GM19397 (cell line): Measurements from ENCODE around the gene SLC7A6OS.

Experiments used
- ATAC-seq: cut with Tn5 transposase; IDR thresholded peaks from one replicate; pipeline ENCODE4 v1.9.1; 2021; ENCODE audit warnings: mild to moderate bottlenecking, moderate library complexity; ENCODE audit not compliant: unreplicated experiment

The SLC7A6OS gene

DNA sequence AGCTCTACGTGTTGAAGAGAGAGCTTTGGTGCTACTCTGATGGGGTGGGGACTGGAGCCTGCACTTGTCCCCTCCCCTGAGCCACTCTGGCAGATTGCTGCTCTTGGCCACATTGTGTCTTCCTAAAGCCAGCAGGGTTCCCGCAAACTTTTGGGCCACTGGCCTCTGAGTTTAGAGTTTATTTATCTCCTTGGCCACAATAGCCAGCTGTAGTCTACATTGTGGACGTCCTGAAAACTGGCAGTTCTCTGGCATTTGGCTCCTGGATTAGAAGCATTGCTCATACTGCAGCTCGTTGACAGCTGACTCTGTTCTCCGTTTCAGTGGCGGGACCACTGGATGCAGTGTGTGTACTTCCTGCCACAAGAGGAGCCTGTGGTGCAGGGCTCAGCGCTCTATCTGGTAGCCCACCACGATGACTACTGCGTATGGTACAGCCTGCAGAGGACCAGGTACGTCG is 34.6 kb upstream of the SLC7A6OS start:
- no peak for ATAC-seq

DNA sequence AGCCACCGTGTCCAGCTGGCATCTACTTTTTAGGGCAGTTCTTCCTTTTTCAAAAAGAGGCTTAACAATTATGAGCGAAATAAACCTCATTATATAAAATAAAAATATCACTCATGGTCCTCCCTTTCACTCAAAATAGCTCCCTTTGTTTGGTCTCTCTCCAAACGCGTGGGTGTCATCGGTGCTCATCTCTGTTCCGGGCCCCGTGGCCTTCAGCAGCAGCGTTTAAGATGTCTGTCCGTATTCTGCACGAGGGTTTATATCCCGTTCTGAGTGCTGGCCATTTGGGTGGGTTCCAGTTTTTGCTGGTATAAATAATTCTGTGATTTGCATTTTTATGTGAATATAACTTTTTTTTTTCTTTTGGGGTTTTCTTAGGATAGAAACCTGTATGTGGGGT is 33.5 kb upstream of the SLC7A6OS start:
- no peak for ATAC-seq

DNA sequence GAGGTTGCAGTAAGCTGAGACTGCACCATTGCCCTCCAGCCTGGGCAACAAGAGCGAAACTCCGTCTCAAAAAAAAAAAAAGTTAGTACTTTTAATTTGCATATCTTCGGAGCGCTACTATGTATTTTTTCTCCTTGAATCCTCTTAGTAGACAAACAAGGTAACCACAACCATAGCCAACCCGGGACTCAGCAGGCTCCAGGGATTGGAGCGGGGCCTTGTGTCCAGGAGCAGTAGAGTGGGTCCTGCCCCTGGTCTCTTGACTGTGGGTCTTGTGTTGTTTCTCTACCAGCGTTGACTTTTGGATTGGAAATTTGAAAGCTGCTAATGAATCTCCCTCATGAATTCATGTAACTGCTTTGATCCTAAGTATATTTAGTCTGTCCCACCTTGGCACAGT is 32.4 kb upstream of the SLC7A6OS start:
- no peak for ATAC-seq

DNA sequence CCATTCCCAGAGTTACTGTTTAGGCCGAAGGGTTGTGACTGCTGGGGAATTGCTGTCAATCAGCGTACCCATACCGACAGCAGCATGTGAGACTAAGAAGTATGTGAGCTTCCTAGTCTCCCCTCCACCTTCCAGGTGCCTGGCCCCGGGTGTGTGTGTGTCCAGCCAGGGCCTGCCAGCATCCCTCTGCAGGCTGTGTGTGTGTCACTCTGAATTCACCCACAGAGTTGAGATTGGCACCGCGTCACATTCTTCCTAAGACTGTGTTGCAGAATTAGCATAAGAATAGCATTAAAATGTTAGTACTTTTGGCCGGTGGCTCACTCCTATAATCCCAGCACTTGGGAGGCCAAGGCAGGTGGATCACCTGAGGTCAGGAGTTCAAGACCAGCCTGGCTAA is 31.9 kb upstream of the SLC7A6OS start:
- no peak for ATAC-seq

DNA sequence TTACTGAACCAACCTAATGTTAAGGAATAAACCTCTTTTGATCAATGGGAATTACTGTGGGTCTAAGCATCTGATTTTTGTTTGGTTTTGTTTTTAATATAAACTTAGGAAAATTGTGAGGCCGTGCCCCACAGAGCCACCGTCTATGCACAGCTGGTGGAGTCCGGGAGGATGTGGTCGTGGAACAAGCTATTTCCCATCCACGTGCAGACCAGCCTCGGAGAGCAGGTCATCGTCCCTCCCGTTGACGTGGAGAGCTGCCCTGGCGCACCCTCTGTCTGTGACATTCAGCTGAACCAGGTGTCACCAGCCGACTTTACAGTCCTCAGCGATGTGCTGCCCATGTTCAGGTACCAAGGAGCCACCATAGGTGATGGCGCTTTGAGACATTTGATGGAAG is 28.5 kb upstream of the SLC7A6OS start:
- ATAC-seq: no peak

DNA sequence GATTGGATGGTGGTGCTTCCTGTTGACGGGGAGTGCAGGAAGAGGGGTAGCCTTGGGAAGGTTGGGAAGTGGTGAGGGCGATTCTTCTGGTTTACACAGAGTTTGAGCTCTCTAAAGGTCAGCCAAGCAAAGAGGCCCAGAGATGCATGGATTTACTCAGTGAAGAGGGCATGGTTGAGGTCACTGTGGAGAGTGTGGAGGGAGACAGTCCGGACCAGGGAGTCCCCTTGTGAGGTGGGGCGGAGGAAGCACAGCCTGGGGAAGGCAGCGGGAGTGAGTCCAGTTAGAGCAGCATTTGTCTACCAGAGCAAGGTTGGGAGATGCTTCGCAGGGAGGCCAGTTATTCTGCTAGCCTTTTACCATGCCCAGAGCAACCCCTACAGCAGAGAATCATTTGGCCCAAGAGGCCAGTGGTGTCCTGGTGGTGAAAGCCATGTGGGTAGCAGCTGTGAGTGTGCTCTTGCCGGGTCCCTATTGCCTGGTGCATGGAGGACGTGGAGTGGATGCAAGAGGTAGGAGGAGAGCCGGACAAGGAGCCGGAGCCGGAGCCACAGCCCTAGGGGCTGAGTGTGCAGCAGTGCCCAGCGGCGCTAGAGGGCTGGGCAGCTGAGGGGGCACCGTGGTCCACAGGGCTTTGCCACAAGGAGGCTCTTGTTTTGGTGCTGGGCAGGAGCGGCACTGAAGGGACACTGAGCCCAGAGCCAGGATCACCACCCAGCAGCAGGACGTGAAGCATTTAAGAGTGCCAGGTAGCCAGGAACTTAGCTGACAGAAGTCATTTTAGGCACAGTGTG is 27.8 kb upstream of the SLC7A6OS start:
- ATAC-seq: no peak

DNA sequence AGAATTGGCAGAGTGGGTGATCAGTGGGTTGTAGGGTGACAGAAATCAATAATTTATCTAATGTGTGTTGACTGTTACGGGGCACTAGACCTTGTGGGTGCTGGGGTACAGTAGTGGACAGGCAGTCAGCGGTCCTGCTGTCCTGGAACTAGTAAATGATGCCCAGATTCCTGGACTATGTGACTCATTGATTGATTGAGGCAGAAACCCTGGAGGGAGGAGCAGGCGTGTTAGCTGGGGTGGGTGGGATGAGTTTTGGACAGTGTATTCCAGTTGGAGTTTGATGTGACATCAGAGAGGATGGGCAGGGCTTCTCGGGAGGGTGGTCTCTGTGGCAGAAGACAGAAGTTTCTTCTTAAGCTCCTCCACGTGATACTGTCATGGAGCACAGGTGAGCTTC is 24.4 kb upstream of the SLC7A6OS start:
- ATAC-seq: no peak

DNA sequence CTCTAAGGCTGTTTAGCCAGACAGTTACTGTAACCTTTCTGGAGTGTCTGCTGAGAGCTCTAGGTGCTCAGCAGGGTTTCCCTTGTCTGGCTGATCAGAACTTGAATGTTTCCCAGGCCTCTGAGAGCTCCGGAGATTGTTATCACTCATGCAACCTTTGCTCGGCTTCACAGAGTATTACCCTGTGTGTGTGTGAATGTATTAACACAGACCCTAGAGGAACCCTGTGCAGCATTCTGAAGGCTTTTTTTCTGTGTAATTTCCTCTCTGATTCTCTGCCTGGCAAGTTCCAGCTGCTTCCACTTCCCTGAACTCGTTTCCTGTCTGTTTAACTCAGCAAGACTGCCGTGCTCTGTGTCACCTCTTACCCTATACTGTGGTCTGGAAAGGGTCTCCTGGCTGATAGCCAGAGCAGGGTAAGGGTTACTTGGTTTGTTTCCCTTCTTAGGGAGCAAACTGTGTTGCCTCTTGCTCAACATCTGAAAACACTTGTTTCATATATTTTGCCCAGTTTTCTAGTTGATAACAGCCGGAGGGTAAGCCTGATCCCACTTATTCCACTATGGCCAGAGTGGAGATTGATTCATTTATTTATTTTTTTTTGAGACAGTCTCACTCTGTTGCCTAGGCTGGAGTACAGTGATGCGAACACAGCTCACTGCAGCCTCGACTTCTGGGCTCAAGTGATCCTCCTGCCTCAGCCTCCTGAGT is 21.8 kb upstream of the SLC7A6OS start:
- no peak for ATAC-seq

DNA sequence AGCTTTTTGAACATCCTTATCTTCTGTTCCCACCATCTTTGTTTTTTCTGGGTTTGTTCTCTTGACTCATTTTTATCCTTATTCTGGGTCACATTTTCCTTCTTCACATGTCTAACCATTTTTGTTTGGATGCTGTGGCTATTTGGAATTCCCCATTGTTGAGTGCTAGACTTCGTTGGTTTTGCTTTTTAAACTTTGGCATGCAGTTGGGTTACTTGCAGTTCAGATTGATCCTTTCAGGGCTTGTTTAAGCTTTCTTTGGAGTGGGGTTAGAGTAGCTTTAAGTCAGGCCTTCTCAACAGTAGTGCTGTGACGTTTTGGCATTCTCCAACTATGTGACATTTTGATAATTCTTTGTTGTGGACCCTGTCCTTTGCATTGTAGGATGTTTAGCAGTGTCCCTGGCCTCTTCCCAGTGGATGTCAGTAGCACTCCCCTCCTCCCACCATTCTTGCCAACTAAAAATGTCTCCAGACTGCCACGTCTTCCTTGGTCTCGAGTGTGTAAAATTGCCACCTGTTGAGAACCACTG is 21.2 kb upstream of the SLC7A6OS start:
- ATAC-seq: no peak

DNA sequence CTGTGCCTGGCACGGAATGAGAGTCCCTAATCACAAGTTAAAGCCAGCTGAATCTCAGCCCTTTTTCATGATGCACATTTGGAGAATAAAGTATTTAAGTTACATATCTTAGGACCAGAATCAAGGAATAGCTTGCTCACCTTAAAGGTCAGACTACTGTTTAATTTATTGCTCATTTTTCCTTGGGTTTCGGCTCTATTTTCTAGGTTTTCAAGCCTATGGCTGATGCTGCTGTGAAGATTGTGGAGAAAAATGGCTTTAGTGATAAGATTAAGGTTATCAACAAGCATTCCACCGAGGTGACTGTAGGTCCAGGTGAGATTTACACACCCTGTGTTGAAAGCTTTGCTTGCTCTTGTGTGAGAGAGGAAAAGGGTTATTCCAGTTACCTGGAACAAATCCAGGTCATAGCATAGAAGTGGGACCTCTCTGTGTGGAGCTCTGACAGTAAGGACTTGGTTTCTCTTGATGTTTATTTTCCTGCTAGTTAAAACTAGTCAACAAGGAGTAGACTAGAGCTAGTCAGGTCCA is 18.2 kb upstream of the SLC7A6OS start:
- no peak for ATAC-seq

DNA sequence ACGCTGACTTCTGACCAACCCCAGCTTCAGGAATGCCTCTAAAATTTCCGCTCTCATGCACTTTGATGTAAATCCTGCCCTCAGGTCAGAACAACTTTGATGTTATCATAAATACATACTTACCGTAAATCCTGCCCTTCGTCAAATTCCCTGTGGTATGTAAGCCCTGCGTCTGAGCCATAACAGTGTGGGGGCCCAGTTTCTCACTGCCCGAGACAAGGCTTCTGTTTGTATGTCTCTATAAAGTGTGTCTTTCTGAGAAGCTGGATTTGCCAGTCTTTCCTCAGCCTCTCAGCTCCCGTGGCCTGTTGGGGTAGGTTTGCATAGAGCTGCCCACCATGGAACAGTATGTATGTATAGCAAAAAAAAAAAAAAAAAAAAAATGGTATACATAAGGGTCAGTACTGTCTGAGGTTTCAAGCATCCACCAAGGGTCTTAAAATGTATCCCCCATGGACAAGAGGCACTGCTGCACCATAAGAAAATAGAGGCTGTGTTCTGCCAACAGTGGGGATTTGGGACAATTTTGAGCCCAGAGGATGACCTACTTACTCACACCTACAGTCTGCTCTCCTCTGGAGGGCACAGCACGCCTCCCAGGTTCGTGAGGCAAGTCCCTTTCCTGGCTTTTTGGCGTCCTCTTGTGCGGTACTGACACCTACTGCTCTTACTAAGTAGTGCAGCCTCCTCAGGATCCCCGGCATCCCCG is 17.6 kb upstream of the SLC7A6OS start:
- ATAC-seq: no peak

DNA sequence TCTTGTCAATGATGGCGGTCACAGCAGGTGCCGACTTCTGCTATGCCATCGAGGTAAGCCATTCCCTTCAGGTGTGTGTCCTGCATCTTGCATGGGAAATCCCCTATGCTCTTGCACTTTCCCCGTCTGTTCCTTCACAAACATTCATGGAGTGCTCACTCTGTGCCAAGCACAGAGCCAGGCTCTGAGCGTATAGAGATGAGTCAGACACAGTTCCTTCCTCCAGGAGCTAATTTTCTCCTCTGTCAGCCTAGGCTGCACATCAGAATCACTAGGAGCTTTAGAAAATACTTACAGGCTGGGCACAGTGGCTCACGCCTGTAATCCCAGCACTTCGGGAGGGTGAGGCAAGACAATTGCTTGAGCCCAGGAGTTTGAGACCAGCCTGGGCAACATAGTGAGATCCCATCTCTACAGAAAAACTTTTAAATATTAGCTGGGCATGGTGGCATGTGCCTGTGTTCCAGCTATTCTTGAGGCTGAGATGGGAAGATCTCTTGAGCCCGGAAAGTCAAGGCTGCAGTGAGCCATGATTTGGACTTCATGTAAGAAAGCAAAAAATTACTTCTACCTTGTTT is 14.1 kb upstream of the SLC7A6OS start:
- no peak for ATAC-seq

DNA sequence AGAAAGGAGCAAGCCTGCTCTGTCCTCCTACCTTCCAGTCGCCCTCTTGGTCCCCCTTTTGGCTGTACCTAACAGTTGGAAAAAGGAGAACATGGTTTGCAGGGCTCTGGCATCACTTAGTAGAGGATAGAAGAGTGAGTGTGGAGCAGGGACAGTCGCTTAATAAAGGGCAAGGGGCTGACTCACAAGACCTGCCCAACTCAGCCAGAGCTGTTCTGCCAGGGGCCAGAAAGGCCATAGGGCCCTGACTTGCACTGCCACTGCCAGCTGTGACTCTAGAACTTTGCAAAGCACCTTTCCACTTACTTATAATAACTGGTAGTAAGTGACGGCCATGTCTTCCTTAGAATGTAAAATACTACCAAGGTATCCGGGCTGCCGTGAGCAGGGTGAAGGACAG is 13.6 kb upstream of the SLC7A6OS start:
- ATAC-seq: no peak

DNA sequence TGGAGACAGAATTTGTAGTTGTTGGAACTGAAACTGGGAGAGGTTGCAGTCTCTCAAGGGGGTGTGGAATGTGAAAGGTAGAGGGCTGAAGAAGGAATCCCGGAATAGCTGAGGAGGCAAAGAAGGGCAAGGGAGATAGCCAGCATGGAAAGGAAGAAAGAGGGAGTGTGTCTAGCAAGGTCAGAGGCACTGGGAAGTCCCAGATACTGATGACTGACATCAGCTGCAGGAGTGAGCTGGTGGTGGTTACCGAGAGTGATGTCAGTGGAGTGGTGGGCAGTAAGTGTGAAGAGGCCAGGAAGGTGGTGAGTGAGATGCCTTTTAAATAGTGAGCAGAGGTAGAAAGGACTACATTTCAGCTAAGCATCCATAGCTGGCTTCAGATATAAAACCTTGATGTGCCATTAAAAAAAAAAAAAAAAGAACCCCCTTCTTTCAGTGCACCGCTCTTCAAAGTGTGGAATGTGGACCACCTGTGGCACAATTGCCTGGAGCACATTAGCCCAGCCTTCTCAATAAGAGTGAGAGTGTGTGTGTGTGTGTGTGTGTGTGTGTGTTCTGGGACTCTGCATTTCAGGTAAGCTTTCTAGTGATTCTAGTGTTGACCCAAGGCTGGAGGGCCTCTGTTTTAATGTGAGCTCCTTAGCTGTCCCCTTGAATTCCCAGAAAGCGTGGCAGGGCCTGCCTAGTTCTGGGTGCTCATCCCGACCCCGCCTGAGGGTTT is 8.6 kb upstream of the SLC7A6OS start:
- ATAC-seq: no peak

DNA sequence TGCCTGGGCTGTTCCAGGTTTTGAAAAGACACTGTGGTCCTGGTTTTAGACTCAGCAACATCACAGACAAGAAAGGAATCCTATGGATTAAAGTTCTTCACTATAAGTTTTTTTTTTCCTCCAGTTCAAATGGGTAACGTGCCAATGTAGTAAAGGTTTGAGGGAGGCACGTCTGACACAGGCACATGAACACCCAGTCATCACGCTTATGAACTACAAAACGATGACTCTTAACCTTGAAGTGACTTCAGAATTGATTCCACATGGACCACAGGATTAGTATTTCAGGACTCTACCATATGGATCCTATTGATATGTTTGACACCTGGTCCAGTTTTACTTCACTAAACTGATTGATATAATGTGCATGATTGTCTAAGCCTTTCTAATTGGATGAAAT is 2.4 kb upstream of the SLC7A6OS start:
- no peak for ATAC-seq

DNA sequence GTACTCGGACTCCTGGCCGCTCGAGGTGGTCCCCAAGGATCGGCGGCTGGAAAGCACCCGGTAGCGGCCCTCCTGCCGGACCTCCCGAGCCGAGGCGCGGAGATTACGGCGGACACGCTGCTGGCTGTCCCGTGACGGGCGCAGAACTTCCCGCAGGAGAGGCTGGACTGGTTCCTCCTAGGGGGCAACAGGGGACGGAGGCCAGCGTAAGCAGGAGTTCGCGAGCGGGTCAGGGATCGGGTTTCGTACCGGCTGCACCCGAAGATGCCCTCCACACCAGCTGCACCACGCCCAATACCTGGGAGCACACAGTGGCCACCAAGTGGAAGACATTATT is 341 bp downstream of the SLC7A6OS start:
- ATAC-seq: peak; percentile 30

DNA sequence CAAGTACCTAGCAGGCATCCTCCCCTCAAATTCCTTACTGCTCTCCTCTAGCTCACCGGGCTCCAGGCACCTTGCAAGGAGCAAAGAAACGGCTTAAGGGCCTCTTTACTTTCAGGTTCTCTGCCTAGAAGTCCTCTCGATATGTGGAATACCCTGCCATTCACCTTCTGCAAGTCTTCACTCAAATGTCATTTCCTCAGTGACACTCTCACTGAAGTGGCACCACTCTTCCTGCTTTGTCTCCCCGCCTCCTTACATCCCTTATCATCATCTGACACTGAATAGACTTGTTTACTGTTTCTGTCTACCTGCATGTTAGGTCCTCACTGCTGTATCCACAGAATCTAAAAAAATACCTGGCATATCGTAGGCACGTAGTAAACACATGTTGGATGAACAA is 947 bp downstream of the SLC7A6OS start:
- no peak for ATAC-seq

DNA sequence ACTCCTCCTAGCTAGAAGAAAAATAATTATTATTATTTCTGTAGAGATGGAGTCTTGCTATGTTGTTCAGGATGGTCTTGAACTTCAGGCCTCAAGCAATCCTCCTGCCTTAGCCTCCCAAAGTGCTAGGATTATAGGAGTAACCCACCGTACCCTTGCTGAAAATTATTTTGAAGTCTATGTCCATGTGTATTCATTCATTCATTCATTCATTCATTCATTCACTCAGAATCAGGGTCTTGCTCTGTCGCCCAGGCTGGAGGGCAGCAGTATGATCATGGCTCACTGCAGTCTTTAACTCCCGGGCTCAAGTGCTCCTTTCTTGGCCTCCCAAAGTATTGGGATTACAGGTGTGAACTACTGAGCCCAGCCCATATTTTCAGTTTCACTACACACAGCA is 4.1 kb downstream of the SLC7A6OS start:
- no peak for ATAC-seq

DNA sequence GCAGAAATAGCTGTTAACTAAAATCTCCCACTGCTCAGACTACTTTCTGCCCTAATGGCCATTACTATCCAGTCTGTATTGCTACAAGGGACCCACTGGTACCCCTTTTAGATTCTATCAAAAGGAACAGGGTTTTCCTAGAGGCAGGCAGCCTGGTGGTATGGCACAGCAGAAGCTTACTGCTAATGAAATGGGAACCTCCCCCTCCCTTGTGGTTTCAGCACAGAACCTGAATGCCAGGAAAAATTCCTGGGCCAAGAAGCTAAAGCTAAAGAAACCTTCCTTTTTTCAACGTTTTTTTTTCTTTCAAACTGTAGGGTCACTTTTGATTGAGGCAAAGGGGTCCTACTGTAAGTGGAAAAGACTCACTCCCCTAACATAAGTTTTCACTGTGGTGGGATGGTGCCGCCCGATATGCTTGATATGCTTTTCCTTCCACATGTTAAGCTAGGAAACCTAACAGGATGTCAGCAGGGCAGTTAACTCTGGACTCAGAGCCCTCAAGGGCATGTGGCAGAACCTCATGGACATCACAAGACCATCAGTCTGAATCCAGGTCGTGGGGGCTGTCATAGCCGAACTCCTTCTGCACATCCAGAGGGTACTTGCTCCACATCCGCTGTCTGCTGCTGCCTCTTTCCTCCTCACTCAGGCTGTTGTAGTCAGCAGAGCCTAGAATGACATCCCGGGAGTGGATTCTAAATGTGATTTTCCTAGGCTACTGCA is 9.8 kb downstream of the SLC7A6OS start:
- ATAC-seq: no peak
